NCI-H2029 treated with DMSO at 0.1 percent for 48 hours (cell line): ENCODE results near the gene ERC2.

ENCODE experiments used
- DNase-seq: peaks from one replicate; lab custom pipeline; 2025; lab: John Stamatoyannopoulos, UW

Gene ERC2

GRCh38 chr3:55557549-55557948 lies 910.7 kb downstream of the ERC2 start:
- DNase-seq = no peak

- no peak for DNase-seq
Measured at GRCh38 chr3:55556619-55557537, 911.4 kb downstream of the ERC2 start.

GRCh38 chr3:55555873-55556618 lies 912.2 kb downstream of the ERC2 start:
- DNase-seq = no peak

GRCh38 chr3:55554634-55555425 lies 913.4 kb downstream of the ERC2 start:
- DNase-seq = no peak

- DNase-seq = no peak
Measured at GRCh38 chr3:55551644-55552043, 916.6 kb downstream of the ERC2 start.

- no peak for DNase-seq
Measured at GRCh38 chr3:55549177-55549576, 919.1 kb downstream of the ERC2 start.

- DNase-seq = no peak
Measured at GRCh38 chr3:55546866-55547669, 921.2 kb downstream of the ERC2 start.

GRCh38 chr3:55545995-55546394 lies 922.3 kb downstream of the ERC2 start:
- DNase-seq = no peak

GRCh38 chr3:55544219-55544618 lies 924.0 kb downstream of the ERC2 start:
- no peak for DNase-seq

- DNase-seq = no peak
Measured at GRCh38 chr3:55543181-55543614, 925.1 kb downstream of the ERC2 start.

GRCh38 chr3:55541456-55541855 lies 926.8 kb downstream of the ERC2 start:
- no peak for DNase-seq

- no peak for DNase-seq
Measured at GRCh38 chr3:55541016-55541415, 927.3 kb downstream of the ERC2 start.

GRCh38 chr3:55540579-55540978 lies 927.7 kb downstream of the ERC2 start:
- DNase-seq = no peak

- no peak for DNase-seq
Measured at GRCh38 chr3:55538158-55538557, 930.1 kb downstream of the ERC2 start.

- no peak for DNase-seq
Measured at GRCh38 chr3:55537563-55537962, 930.7 kb downstream of the ERC2 start.

GRCh38 chr3:55537129-55537528 lies 931.1 kb downstream of the ERC2 start:
- no peak for DNase-seq

GRCh38 chr3:55534876-55535275 lies 933.4 kb downstream of the ERC2 start:
- no peak for DNase-seq

GRCh38 chr3:55532806-55533205 lies 935.5 kb downstream of the ERC2 start:
- DNase-seq = no peak

GRCh38 chr3:55531321-55531720 lies 936.9 kb downstream of the ERC2 start:
- DNase-seq = no peak

GRCh38 chr3:55527361-55527760 lies 940.9 kb downstream of the ERC2 start:
- no peak for DNase-seq

GRCh38 chr3:55526332-55527030 lies 941.8 kb downstream of the ERC2 start:
- DNase-seq = no peak
